GM12878 (cell line): ENCODE data around the gene EPB41L4A. TPM values are rescaled to one million over a fixed set of nuclear protein-coding genes. Genes with fewer than 3 reads are reported as not detected.

Experiments
- ATAC-seq: fragments of 200-7000 bp; cut with Tn5 transposase; 3 replicates; pipeline ENCODE4 v1.9.1; 2020; ENCODE audit warnings: mild to moderate bottlenecking, moderate library complexity
- BruUV-seq: library from RNA; stranded (reverse); fragments of 400-500 nt; replicated peaks from 2 replicates; lab custom pipeline; 2021; lab: Mats Ljungman, UMichigan
- CTCF ChIA-PET: fragments of 300-600 bp; sonication (Branson Sonifier 250); formaldehyde crosslinking; extraction: SDS; loops from one replicate; lab custom pipeline; 2021; ENCODE audit warnings: inconsistent platforms; lab: Yijun Ruan, JAX
- POLR2A ChIA-PET: fragments of 350-600 bp; formaldehyde crosslinking; extraction: SDS; loops from one replicate; lab custom pipeline; 2021; ENCODE audit warnings: inconsistent platforms; lab: Charles Lee
- RAD21 ChIA-PET: fragments of 300-600 bp; sonication (Branson Sonifier 250); formaldehyde crosslinking; loops from one replicate; lab custom pipeline; 2023; ENCODE audit warnings: antibody characterized with exemption; ENCODE audit not compliant: unreplicated experiment; lab: Charles Lee
- SMC1A ChIA-PET: fragments of 300-600 bp; sonication (Branson Sonifier 250); formaldehyde crosslinking; loops from one replicate; lab custom pipeline; 2023; ENCODE audit not compliant: unreplicated experiment, uncharacterized antibody; lab: Charles Lee
- DNase-seq: peaks from one replicate; pipeline ENCODE4 v3.0.0-alpha.2; 2011; ENCODE audit warnings: low read depth, low spot score
- FAIRE-seq: peaks from 3 replicates; lab custom pipeline; 2011; peaks lifted over from hg19 to GRCh38; lab: Jason Lieb, UNC
- H2AFZ ChIP-seq: 2 replicates; pipeline ENCODE4 v1.6.0; 2011; ENCODE audit warnings: low read depth, low read length, control low read depth; ENCODE audit not compliant: control insufficient read depth
- H3K27ac ChIP-seq: 2 replicates; pipeline ENCODE4 v1.5.1; 2011; ENCODE audit warnings: control low read depth; ENCODE audit not compliant: control insufficient read depth, insufficient read depth
- H3K27me3 ChIP-seq, 2 experiments: replicated peaks in 1 of 2; 2 replicates each; pipeline versions ENCODE4 v1.6.0 to v1.6.1; 2011; ENCODE audit warnings: low read length in 1 of 2; ENCODE audit not compliant: control insufficient read depth in 2 of 2, insufficient read depth in 2 of 2
- H3K36me3 ChIP-seq, 2 experiments: 2 replicates each; pipeline ENCODE4 v1.5.1; 2011; ENCODE audit warnings: low read length in 1 of 2; ENCODE audit not compliant: control insufficient read depth in 2 of 2, insufficient read depth in 2 of 2
- H3K4me1 ChIP-seq: 2 replicates; pipeline ENCODE4 v1.6.1; 2011; ENCODE audit warnings: mild to moderate bottlenecking, low read length, moderate library complexity, mixed read lengths; ENCODE audit not compliant: control insufficient read depth, insufficient read depth
- H3K4me2 ChIP-seq: 2 replicates; pipeline ENCODE4 v1.6.0; 2011; ENCODE audit warnings: control low read depth; ENCODE audit not compliant: control insufficient read depth, insufficient read depth
- H3K4me3 ChIP-seq: fragments of 200-600 bp; sonication (generic); 2 replicates; pipeline ENCODE4 v1.5.1; 2016
- H3K79me2 ChIP-seq: 2 replicates; pipeline ENCODE4 v1.6.0; 2011; ENCODE audit warnings: low read length; ENCODE audit not compliant: control insufficient read depth, insufficient read depth
- H3K9ac ChIP-seq: 2 replicates; pipeline ENCODE4 v1.8.0; 2011; ENCODE audit warnings: low read length, control low read depth, mixed read lengths; ENCODE audit not compliant: control insufficient read depth, insufficient read depth
- H3K9me3 ChIP-seq: replicated peaks from 3 replicates; pipeline ENCODE4 v1.5.1; 2011; ENCODE audit warnings: mild to moderate bottlenecking, low read length; ENCODE audit not compliant: control insufficient read depth, insufficient read depth
- H4K20me1 ChIP-seq: 2 replicates; pipeline ENCODE4 v1.6.0; 2011; ENCODE audit not compliant: control insufficient read depth, insufficient read depth
- ASH2L ChIP-seq: fragments of 300-600, 200-600 bp; sonication (generic); IDR thresholded peaks from 2 replicates; pipeline ENCODE4 v1.6.1; 2017; ENCODE audit warnings: low read depth, mild to moderate bottlenecking, borderline replicate concordance
- EED ChIP-seq: sonication (generic); IDR thresholded peaks from 2 replicates; pipeline ENCODE4 v1.6.1; 2016; ENCODE audit warnings: antibody characterized with exemption, low read depth
- ETV6 ChIP-seq, 2 experiments: fragments of 450-650 bp in 1 of 2; IDR thresholded peaks in 1 of 2; conservative IDR thresholded peaks in 1 of 2; 2 replicates each; pipeline ENCODE4 v1.6.1; 2014; ENCODE audit warnings: antibody characterized with exemption in 1 of 2, borderline replicate concordance in 1 of 2, low read depth in 1 of 2, mild to moderate bottlenecking in 1 of 2, moderate library complexity in 1 of 2
- KDM1A ChIP-seq: fragments of 200-600 bp; sonication (generic); IDR thresholded peaks from 2 replicates; pipeline ENCODE4 v1.6.1; 2016; ENCODE audit warnings: borderline replicate concordance
- RAD21 ChIP-seq: IDR thresholded peaks from 2 replicates; pipeline ENCODE4 v1.6.1; 2011; ENCODE audit warnings: mild to moderate bottlenecking, low read depth, low read length, moderate library complexity; ENCODE audit not compliant: insufficient read depth
- SPI1 ChIP-seq: IDR thresholded peaks from 2 replicates; pipeline ENCODE4 v1.6.1; 2011; ENCODE audit warnings: low read depth, mild to moderate bottlenecking, low read length, moderate library complexity, borderline replicate concordance; ENCODE audit not compliant: insufficient read depth
- WGBS: methylation state at CpG from one replicate; pipeline ENCODE4 v1.1.6; 2016; ENCODE audit warnings: low lambda C conversion rate; ENCODE audit not compliant: insufficient replicate concordance, insufficient coverage; ENCODE audit errors: missing lambda C conversion rate; 5-methylcytosine and 5-hydroxymethylcytosine counted together
- in situ Hi-C: fragments of 300-500 bp; cut with MboI; formaldehyde crosslinking; loops from 9 replicates; pipeline ENCODE4 v1.14.3; 2018; ENCODE audit warnings: mixed read lengths
- intact Hi-C: fragments of 100-400 bp; cut with micrococcal nuclease; formaldehyde crosslinking; loops from one replicate; pipeline ENCODE4 v1.14.2; 2022; ENCODE audit not compliant: unreplicated experiment
- polyA plus RNA-seq, 11 experiments: library from polyadenylated mRNA; depleted of rRNA in 4 of 11; unstranded in 6 of 11; stranded (reverse) in 5 of 11; fragments of >200 nt; fragmentation: Nextera tagmentation in 4 of 11; fragmentation: Illumina TruSeq in 1 of 11; extraction: Ambion mirVana in 4 of 11; extraction: Trizol in 1 of 11; gene quantifications; 1 replicate in 1 of 11; 2 replicates in 10 of 11; pipeline versions ENCODE4 v1.2.1 to v1.2.3, GENCODE V29; 2011 to 2016; ENCODE audit warnings: inconsistent platforms in 2 of 11, missing spikeins in 2 of 11, low read depth in 1 of 11
- total RNA-seq, 4 experiments: library from RNA; depleted of rRNA in 3 of 4; stranded (reverse); fragments of >200 nt in 3 of 4; fragmentation: Illumina TruSeq in 1 of 4; extraction: Trizol in 1 of 4; gene quantifications; 2 replicates each; pipeline versions ENCODE4 v1.2.1 to v1.2.3, GENCODE V29; 2013 to 2021
- TF ChIP-seq, protein P1 (sequence below): fragments of 450-650 bp; formaldehyde crosslinking; IDR thresholded peaks from 2 replicates; pipeline ENCODE4 v1.5.0; 2022; ENCODE audit warnings: mild to moderate bottlenecking, missing genetic modification characterization
- TF ChIP-seq, protein P2 (sequence below): fragments of 450-650 bp; IDR thresholded peaks from 2 replicates; pipeline ENCODE4 v1.6.1; 2017; ENCODE audit warnings: low read depth, mild to moderate bottlenecking, moderate library complexity
- TF ChIP-seq, protein P3 (sequence below): IDR thresholded peaks from 2 replicates; pipeline ENCODE4 v1.6.1; 2011; ENCODE audit warnings: borderline replicate concordance, low read depth, mild to moderate bottlenecking, moderate library complexity, low read length; ENCODE audit not compliant: insufficient read depth, poor library complexity, severe bottlenecking
- TF ChIP-seq, protein P4 (sequence below): IDR thresholded peaks from 2 replicates; pipeline ENCODE4 v1.6.1; 2012; ENCODE audit warnings: low read depth, low read length, improper control_type of control experiment

EPB41L4A gene
- total and polyA plus RNA-seq, 10 of the 15 experiments (the other 5 are each of a cell fraction or from before 2014, with no cell fraction given): 0.10 to 0.67 (median 0.30) TPM

DNA sequence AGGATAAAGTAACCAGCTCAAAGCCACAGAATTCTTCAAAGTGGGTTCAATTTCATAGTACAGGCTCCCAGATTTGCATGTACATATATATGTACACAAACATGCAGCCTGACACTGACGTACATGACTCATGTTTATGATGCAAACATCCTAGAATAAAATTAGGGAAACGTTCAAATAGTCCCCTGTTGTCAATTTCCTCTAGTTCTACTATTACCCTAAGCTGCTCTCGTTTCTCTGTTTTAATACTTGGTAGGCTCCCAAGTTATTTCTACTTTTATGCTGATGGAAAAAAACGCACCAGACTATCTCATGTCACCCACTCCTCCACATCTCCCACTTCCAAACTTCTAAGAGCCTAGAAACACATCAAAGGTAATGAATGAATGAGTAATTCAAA, 229.7 kb downstream of the EPB41L4A start:
- ChIA-PET RAD21 (interaction anchor here (1.3 to 2.3 kb wide), 2 partner anchors 14 kb away, joined by 4 to 6 read pairs; no protein-coding TSS in a partner anchor), CTCF (interaction anchor here (1.0 to 1.8 kb wide), 3 partner anchors 14 to 303 kb away, joined by 3 to 11 read pairs (median 4); no protein-coding TSS in a partner anchor), SMC1A (interaction anchor here (1.4 kb wide), 1 partner anchor 14 kb away, joined by 5 read pairs; no protein-coding TSS in a partner anchor), POLR2A (no interaction called here)
- no peaks in the 10 kb centered on the region for H3K4me1 ChIP-seq
- no peak overlapping the region for H3K27ac ChIP-seq
- ATAC-seq (no peak; the same call in 2 of the 3 replicates), DNase-seq (no peak), FAIRE-seq (no peak)
- no TSS peak for BruUV-seq
- no peaks in the 10 kb centered on the region for H3K9me3 ChIP-seq
- H3K9ac ChIP-seq: no peak overlapping the region
- H2AFZ ChIP-seq: no peak overlapping the region
- H3K36me3 ChIP-seq: no peaks in the 10 kb centered on the region
- in situ Hi-C loops (no loop called here), intact Hi-C loops (no loop called here)
- TF ChIP-seq, protein P1, sequence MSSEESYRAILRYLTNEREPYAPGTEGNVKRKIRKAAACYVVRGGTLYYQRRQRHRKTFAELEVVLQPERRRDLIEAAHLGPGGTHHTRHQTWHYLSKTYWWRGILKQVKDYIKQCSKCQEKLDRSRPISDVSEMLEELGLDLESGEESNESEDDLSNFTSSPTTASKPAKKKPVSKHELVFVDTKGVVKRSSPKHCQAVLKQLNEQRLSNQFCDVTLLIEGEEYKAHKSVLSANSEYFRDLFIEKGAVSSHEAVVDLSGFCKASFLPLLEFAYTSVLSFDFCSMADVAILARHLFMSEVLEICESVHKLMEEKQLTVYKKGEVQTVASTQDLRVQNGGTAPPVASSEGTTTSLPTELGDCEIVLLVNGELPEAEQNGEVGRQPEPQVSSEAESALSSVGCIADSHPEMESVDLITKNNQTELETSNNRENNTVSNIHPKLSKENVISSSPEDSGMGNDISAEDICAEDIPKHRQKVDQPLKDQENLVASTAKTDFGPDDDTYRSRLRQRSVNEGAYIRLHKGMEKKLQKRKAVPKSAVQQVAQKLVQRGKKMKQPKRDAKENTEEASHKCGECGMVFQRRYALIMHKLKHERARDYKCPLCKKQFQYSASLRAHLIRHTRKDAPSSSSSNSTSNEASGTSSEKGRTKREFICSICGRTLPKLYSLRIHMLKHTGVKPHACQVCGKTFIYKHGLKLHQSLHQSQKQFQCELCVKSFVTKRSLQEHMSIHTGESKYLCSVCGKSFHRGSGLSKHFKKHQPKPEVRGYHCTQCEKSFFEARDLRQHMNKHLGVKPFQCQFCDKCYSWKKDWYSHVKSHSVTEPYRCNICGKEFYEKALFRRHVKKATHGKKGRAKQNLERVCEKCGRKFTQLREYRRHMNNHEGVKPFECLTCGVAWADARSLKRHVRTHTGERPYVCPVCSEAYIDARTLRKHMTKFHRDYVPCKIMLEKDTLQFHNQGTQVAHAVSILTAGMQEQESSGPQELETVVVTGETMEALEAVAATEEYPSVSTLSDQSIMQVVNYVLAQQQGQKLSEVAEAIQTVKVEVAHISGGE (CRISPR knock-in tag): no peak
- TF ChIP-seq, protein P2, sequence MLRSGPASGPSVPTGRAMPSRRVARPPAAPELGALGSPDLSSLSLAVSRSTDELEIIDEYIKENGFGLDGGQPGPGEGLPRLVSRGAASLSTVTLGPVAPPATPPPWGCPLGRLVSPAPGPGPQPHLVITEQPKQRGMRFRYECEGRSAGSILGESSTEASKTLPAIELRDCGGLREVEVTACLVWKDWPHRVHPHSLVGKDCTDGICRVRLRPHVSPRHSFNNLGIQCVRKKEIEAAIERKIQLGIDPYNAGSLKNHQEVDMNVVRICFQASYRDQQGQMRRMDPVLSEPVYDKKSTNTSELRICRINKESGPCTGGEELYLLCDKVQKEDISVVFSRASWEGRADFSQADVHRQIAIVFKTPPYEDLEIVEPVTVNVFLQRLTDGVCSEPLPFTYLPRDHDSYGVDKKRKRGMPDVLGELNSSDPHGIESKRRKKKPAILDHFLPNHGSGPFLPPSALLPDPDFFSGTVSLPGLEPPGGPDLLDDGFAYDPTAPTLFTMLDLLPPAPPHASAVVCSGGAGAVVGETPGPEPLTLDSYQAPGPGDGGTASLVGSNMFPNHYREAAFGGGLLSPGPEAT: no peak
- TF ChIP-seq EED (no peak), ETV6 (conservative IDR thresholded peaks at IDR 0.05 in 1 of 2, IDR thresholded peaks at IDR 0.05 in 1 of 2; ENCODE audit: borderline replicate concordance in 1 of 2, low read depth in 1 of 2) (no peak), RAD21 (no peak), SPI1 (no peak), ASH2L (no peak), KDM1A (no peak)
- TF ChIP-seq, protein P3, sequence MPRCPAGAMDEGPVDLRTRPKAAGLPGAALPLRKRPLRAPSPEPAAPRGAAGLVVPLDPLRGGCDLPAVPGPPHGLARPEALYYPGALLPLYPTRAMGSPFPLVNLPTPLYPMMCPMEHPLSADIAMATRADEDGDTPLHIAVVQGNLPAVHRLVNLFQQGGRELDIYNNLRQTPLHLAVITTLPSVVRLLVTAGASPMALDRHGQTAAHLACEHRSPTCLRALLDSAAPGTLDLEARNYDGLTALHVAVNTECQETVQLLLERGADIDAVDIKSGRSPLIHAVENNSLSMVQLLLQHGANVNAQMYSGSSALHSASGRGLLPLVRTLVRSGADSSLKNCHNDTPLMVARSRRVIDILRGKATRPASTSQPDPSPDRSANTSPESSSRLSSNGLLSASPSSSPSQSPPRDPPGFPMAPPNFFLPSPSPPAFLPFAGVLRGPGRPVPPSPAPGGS: no peak
- TF ChIP-seq, protein P4, sequence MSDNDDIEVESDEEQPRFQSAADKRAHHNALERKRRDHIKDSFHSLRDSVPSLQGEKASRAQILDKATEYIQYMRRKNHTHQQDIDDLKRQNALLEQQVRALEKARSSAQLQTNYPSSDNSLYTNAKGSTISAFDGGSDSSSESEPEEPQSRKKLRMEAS: no peak
- no peaks in the 10 kb centered on the region for H3K79me2 ChIP-seq
- H4K20me1 ChIP-seq: no peaks in the 10 kb centered on the region
- H3K4me2 ChIP-seq: no peak overlapping the region
- H3K4me3 ChIP-seq: no peak overlapping the region
- 1% methylated on average over 4 of the region's 4 CpGs for WGBS
- H3K27me3 ChIP-seq: no peaks in the 10 kb centered on the region
